OCI-LY1 (cell line): Measurements from ENCODE around the gene SLC16A14.

Source experiments
- H2AFZ ChIP-seq: fragments of 200-600 bp; sonication (generic), shearing (Covaris generic); 2 replicates; pipeline ENCODE4 v1.6.0; 2014; ENCODE audit warnings: antibody characterized with exemption, mild to moderate bottlenecking, low read length
- H3F3A ChIP-seq: fragments of 200-600 bp; sonication (generic), shearing (Covaris generic); 2 replicates; pipeline ENCODE4 v1.6.0; 2014; ENCODE audit warnings: mild to moderate bottlenecking, antibody characterized with exemption, low read length, moderate library complexity; ENCODE audit not compliant: insufficient read depth
- H3K27ac ChIP-seq: fragments of 200-600 bp; sonication (generic); 2 replicates; pipeline ENCODE4 v1.5.1; 2014; ENCODE audit warnings: low read length, mixed run types, mild to moderate bottlenecking, low read depth; ENCODE audit not compliant: poor library complexity, severe bottlenecking
- H3K27me3 ChIP-seq: fragments of 200-600 bp; sonication (generic); 2 replicates; pipeline ENCODE4 v1.6.0; 2014; ENCODE audit warnings: antibody characterized with exemption, mild to moderate bottlenecking, low read length, moderate library complexity; ENCODE audit not compliant: insufficient read depth
- H3K36me3 ChIP-seq: fragments of 200-600 bp; sonication (generic); 2 replicates; pipeline ENCODE4 v1.6.1; 2014; ENCODE audit warnings: mild to moderate bottlenecking, antibody characterized with exemption, low read length, moderate library complexity, mixed read lengths; ENCODE audit not compliant: insufficient read depth
- H3K4me1 ChIP-seq: fragments of 200-600 bp; sonication (generic); 2 replicates; pipeline ENCODE4 v1.5.1; 2014; ENCODE audit warnings: mild to moderate bottlenecking, low read length, moderate library complexity; ENCODE audit not compliant: insufficient read depth, severe bottlenecking
- H3K4me2 ChIP-seq: fragments of 200-600 bp; sonication (generic), shearing (Covaris generic); 2 replicates; pipeline ENCODE4 v1.6.1; 2014; ENCODE audit warnings: low read length
- H3K4me3 ChIP-seq: fragments of 200-600 bp; sonication (generic); 2 replicates; pipeline ENCODE4 v1.5.1; 2014; ENCODE audit warnings: low read length, low read depth, mild to moderate bottlenecking, mixed read lengths; ENCODE audit not compliant: poor library complexity, severe bottlenecking
- H3K79me2 ChIP-seq: fragments of 200-600 bp; shearing (Covaris generic); 2 replicates; pipeline ENCODE4 v1.6.1; 2016; ENCODE audit warnings: mixed run types, low read length, mixed read lengths; ENCODE audit not compliant: insufficient read depth
- H3K9ac ChIP-seq: fragments of 200-600 bp; sonication (generic), shearing (Covaris generic); 2 replicates; pipeline ENCODE4 v1.6.1; 2014; ENCODE audit warnings: mild to moderate bottlenecking, low read length, mixed read lengths
- H3K9me2 ChIP-seq: fragments of 200-600 bp; sonication (generic), shearing (Covaris generic); 2 replicates; pipeline ENCODE4 v1.6.1; 2014; ENCODE audit warnings: low read depth, mild to moderate bottlenecking, low read length, mixed read lengths
- H3K9me3 ChIP-seq: fragments of 200-600 bp; shearing (Covaris generic); 2 replicates; pipeline ENCODE4 v1.6.1; 2014; ENCODE audit warnings: low read length, mixed read lengths
- H4K20me1 ChIP-seq: fragments of 200-600 bp; sonication (generic), shearing (Covaris generic); 2 replicates; pipeline ENCODE4 v1.6.0; 2016; ENCODE audit warnings: mild to moderate bottlenecking, low read length; ENCODE audit not compliant: insufficient read depth
- EZH2 ChIP-seq: fragments of 200-600 bp; sonication (generic), shearing (Covaris generic); IDR thresholded peaks from 2 replicates; pipeline ENCODE4 v1.8.0; 2017; ENCODE audit warnings: borderline replicate concordance, mixed run types, mild to moderate bottlenecking, antibody characterized with exemption, low read length, moderate library complexity, mixed read lengths
- TF ChIP-seq, protein P1 (sequence below): fragments of 200-600 bp; sonication (generic), shearing (Covaris generic); IDR thresholded peaks from 2 replicates; pipeline ENCODE4 v1.5.1; 2017; ENCODE audit warnings: mild to moderate bottlenecking, antibody characterized with exemption, low read length, moderate library complexity, mixed read lengths

The SLC16A14 gene

GRCh38 chr2:229996320-229996719 lies 72.4 kb downstream of the SLC16A14 start:
- no peaks in the 10 kb centered on the region for H3K79me2 ChIP-seq
- no peak overlapping the region for H3K4me2 ChIP-seq
- no peaks in the 10 kb centered on the region for H3K9me2 ChIP-seq
- H3K4me3 ChIP-seq, result no peak overlapping the region
- no peaks in the 10 kb centered on the region for H3K9me3 ChIP-seq
- H3F3A ChIP-seq, result no peaks in the 10 kb centered on the region
- no peaks in the 10 kb centered on the region for H4K20me1 ChIP-seq
- no peak overlapping the region for H3K27ac ChIP-seq
- H3K36me3 ChIP-seq, result no peaks in the 10 kb centered on the region
- TF ChIP-seq, protein P1, sequence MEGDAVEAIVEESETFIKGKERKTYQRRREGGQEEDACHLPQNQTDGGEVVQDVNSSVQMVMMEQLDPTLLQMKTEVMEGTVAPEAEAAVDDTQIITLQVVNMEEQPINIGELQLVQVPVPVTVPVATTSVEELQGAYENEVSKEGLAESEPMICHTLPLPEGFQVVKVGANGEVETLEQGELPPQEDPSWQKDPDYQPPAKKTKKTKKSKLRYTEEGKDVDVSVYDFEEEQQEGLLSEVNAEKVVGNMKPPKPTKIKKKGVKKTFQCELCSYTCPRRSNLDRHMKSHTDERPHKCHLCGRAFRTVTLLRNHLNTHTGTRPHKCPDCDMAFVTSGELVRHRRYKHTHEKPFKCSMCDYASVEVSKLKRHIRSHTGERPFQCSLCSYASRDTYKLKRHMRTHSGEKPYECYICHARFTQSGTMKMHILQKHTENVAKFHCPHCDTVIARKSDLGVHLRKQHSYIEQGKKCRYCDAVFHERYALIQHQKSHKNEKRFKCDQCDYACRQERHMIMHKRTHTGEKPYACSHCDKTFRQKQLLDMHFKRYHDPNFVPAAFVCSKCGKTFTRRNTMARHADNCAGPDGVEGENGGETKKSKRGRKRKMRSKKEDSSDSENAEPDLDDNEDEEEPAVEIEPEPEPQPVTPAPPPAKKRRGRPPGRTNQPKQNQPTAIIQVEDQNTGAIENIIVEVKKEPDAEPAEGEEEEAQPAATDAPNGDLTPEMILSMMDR, result no peak
- no peak for TF ChIP-seq EZH2
- H3K4me1 ChIP-seq, result no peaks in the 10 kb centered on the region
- H3K9ac ChIP-seq, result no peak overlapping the region
- peaks cover 3% of the 10 kb centered on the region; the same call in 1 of the 2 replicates for H3K27me3 ChIP-seq
- no peak overlapping the region for H2AFZ ChIP-seq

GRCh38 chr2:229993236-229993635 lies 75.5 kb downstream of the SLC16A14 start:
- Histone ChIP-seq H3K27ac (no peak overlapping the region), H3K27me3 (peaks cover 4% of the 10 kb centered on the region; the same call in 1 of the 2 replicates), H3K79me2 (no peaks in the 10 kb centered on the region), H4K20me1 (no peaks in the 10 kb centered on the region), H3K9ac (no peak overlapping the region), H3K36me3 (no peaks in the 10 kb centered on the region), H3K9me2 (no peaks in the 10 kb centered on the region), H3F3A (no peaks in the 10 kb centered on the region), H3K4me3 (no peak overlapping the region), H3K4me2 (no peak overlapping the region), H3K4me1 (no peaks in the 10 kb centered on the region), H2AFZ (no peak overlapping the region), H3K9me3 (no peaks in the 10 kb centered on the region)
- TF ChIP-seq, protein P1, result no peak
- no peak for TF ChIP-seq EZH2
